ENCODE measurements around the gene ICE2.

The ICE2 gene

DNA sequence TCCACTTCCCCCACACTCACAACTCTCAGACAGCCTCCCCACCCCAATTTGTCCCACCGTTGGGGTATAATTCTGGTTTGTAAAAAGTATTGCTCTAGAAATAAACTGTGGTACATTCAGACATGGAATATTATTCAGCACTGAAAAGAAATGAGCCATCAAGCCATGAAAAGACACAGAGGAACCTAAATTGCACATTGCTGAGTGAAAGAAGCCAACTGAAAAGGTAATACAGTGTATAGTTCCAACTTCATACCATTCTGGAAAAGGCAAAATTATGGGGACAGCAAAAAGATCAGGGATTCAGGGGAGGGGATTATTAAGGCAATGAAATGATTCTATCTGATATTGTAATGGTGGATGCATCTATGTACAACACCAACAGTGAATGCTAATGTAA is 91.6 kb downstream of the ICE2 start:
- no peak overlapping the region for H3K9ac ChIP-seq
- H3K36me3 ChIP-seq (ENCODE audit: control insufficient read depth, insufficient read depth, low read length), result no peaks in the 10 kb centered on the region
- no peaks in the 10 kb centered on the region for H3K27me3 ChIP-seq (ENCODE audit: control insufficient read depth, insufficient read depth, low read length)
- peaks cover 17% of the 10 kb centered on the region for H3K79me2 ChIP-seq
- H2AFZ ChIP-seq, result no peak overlapping the region
- no peak overlapping the region for H3K4me3 ChIP-seq (ENCODE audit: low read depth, low read length)
- H3K9me3 ChIP-seq (ENCODE audit: control insufficient read depth, low read length), result no peaks in the 10 kb centered on the region
- H3K27ac ChIP-seq, result no peak overlapping the region
- H3K4me1 ChIP-seq, result peaks cover 13% of the 10 kb centered on the region
- no peak overlapping the region for H3K4me2 ChIP-seq (ENCODE audit: low read length)
- TF ChIP-seq, protein P1, sequence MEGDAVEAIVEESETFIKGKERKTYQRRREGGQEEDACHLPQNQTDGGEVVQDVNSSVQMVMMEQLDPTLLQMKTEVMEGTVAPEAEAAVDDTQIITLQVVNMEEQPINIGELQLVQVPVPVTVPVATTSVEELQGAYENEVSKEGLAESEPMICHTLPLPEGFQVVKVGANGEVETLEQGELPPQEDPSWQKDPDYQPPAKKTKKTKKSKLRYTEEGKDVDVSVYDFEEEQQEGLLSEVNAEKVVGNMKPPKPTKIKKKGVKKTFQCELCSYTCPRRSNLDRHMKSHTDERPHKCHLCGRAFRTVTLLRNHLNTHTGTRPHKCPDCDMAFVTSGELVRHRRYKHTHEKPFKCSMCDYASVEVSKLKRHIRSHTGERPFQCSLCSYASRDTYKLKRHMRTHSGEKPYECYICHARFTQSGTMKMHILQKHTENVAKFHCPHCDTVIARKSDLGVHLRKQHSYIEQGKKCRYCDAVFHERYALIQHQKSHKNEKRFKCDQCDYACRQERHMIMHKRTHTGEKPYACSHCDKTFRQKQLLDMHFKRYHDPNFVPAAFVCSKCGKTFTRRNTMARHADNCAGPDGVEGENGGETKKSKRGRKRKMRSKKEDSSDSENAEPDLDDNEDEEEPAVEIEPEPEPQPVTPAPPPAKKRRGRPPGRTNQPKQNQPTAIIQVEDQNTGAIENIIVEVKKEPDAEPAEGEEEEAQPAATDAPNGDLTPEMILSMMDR (IDR thresholded peaks at IDR 0.05), result no peak

DNA sequence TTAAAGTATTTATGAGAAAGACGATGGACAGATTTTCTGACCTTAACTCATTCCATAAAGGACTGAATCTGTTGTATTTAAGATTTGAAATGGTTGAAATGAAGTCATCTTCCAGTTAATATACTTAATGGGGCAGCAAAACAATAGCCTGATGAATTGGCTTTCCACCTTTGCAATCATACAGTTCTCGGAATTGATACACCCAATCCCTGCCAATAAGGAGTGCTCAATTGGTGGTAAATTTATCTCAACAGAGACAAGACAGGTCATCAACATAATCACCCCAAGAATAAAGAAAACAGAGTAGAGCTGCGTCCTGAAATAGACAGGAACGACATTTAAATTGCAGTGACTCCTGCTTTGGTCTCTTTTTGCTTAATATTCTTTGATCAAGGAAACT is 92.3 kb downstream of the ICE2 start:
- H3K9me3 ChIP-seq (ENCODE audit: control insufficient read depth, low read length), result no peaks in the 10 kb centered on the region
- H3K79me2 ChIP-seq, result peaks cover 17% of the 10 kb centered on the region
- no peak overlapping the region for H3K27ac ChIP-seq
- H3K4me3 ChIP-seq (ENCODE audit: low read depth, low read length), result no peak overlapping the region
- H3K27me3 ChIP-seq (ENCODE audit: control insufficient read depth, insufficient read depth, low read length), result no peaks in the 10 kb centered on the region
- H2AFZ ChIP-seq, result no peak overlapping the region
- H3K9ac ChIP-seq, result no peak overlapping the region
- TF ChIP-seq, protein P1 (IDR thresholded peaks at IDR 0.05), result no peak
- no peak overlapping the region for H3K4me2 ChIP-seq (ENCODE audit: low read length)
- H3K36me3 ChIP-seq (ENCODE audit: control insufficient read depth, insufficient read depth, low read length), result no peaks in the 10 kb centered on the region
- H3K4me1 ChIP-seq, result peaks cover 13% of the 10 kb centered on the region

GRCh38 chr15:60385620-60386552 is 93.1 kb downstream of the ICE2 start:
- peaks cover 12% of the 10 kb centered on the region for H3K4me1 ChIP-seq
- no peak overlapping the region for H3K9ac ChIP-seq
- no peaks in the 10 kb centered on the region for H3K9me3 ChIP-seq (ENCODE audit: control insufficient read depth, low read length)
- H3K4me2 ChIP-seq (ENCODE audit: low read length), result no peak overlapping the region
- TF ChIP-seq, protein P1 (IDR thresholded peaks at IDR 0.05), result no peak
- no peaks in the 10 kb centered on the region for H3K36me3 ChIP-seq (ENCODE audit: control insufficient read depth, insufficient read depth, low read length)
- peaks cover 17% of the 10 kb centered on the region for H3K79me2 ChIP-seq
- H3K4me3 ChIP-seq (ENCODE audit: low read depth, low read length), result no peak overlapping the region
- no peaks in the 10 kb centered on the region for H3K27me3 ChIP-seq (ENCODE audit: control insufficient read depth, insufficient read depth, low read length)
- H2AFZ ChIP-seq, result no peak overlapping the region
- no peak overlapping the region for H3K27ac ChIP-seq

DNA sequence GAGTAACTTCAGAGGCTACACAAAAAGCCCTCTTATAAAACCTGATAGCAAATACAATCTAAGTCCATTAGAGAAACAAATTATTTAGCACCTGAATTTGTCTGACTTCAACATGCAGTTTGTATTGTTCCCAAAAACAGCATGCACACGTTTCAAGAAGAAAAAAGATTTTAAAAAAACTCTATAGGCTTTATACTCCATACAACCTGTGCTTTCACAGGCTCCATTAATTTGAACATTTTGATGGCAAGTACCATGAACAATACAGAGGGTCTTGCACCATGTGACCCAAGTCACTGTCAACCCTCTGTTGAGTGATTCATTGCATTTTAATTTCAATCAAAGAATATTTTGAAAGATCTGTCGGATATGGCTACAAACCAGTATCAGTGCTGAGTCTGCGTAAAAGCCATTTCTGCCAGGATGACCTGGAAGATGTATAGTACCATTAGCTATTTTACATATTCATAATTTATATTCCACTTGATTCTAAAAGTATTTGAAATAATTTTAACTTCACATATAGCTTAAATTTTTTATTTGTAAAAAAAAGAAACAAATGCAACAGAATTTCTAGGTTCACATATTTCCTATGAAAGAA is 94.3 kb downstream of the ICE2 start:
- no peak overlapping the region for H2AFZ ChIP-seq
- H3K9ac ChIP-seq, result no peak overlapping the region
- H3K4me1 ChIP-seq, result peaks cover 5% of the 10 kb centered on the region
- no peaks in the 10 kb centered on the region for H3K36me3 ChIP-seq (ENCODE audit: control insufficient read depth, insufficient read depth, low read length)
- no peak overlapping the region for H3K4me2 ChIP-seq (ENCODE audit: low read length)
- no peaks in the 10 kb centered on the region for H3K9me3 ChIP-seq (ENCODE audit: control insufficient read depth, low read length)
- H3K27me3 ChIP-seq (ENCODE audit: control insufficient read depth, insufficient read depth, low read length), result no peaks in the 10 kb centered on the region
- H3K79me2 ChIP-seq, result peaks cover 14% of the 10 kb centered on the region
- no peak overlapping the region for H3K4me3 ChIP-seq (ENCODE audit: low read depth, low read length)
- TF ChIP-seq, protein P1 (IDR thresholded peaks at IDR 0.05), result no peak
- H3K27ac ChIP-seq, result no peak overlapping the region
